HK-2 (cell line): ENCODE measurements around the gene CACNA1C.

Experiments used
- DNase-seq: peaks from one replicate; pipeline ENCODE4 v3.0.0-alpha.2; 2018; ENCODE audit not compliant: unreplicated experiment

The CACNA1C gene

GRCh38 chr12:2297658-2298057 is 244.9 kb downstream of the CACNA1C start:
- DNase-seq, result no peak

GRCh38 chr12:2298556-2299200 is 245.9 kb downstream of the CACNA1C start:
- DNase-seq, result no peak

- no peak for DNase-seq
Observed at GRCh38 chr12:2299206-2299605, 246.4 kb downstream of the CACNA1C start.

GRCh38 chr12:2300168-2300567 is 247.4 kb downstream of the CACNA1C start:
- no peak for DNase-seq

DNA sequence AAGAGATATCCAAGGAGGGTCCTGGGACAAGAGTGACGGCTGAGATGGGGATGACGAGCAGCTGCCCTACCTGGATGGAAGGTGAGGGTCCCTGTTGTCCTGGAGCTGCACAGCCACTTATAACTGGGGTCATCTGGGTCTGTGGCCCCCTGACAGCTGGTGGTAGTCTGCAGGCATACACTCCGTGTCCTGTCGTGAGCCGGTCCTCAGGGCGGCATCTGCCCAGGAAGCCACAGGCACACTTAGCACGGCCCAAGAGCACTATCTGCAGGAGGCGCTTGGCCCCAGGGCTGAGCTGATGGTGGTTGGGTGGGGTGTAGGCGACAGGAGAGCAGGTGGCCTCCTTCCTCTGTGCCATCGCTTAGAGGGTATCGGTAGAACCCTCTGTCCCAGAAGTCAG is 248.1 kb downstream of the CACNA1C start:
- no peak for DNase-seq

DNA sequence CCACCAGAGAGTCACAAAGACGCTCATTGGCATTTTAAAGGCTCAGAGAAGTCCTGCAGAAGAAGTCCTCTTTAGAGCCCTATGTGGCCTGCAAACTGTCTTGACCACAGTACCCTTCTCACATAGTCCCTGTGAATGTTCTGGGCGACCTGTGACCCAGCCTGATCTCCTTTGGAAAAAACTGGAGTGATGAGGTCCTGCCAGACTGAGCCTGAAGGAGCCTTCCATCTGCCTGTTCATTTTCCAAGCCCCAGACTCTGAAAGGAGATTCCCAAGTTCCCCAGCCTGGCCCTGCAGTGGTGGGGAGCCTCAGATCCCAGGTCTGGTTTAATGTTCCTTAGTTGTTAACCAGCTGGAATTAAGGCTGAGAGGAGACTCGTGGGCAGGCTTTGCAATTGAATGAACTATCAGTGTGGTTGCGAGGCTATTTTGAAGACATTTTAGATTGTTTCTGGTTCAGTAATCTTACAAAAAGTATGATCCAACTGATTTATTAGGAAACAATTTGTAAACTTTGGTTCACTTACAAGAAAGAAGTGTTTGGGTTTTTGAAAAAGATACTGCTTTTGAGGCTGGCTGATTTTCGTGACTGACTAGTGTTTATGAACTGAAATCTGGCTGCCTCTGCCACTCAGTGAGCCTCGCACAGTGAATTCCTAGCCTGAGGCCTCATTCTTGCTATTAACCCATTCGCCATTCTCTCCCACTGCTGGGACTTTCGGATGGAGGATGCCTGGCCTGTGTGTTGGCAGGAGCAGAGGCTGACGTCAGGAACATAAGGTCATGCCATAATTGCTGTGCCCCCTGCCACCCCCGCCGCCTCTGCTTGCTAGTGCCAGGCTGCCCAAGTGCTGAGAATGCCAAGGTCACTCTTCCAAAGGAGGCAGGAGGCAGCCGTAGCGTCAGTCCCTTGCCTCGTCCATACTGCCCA is 249.0 kb downstream of the CACNA1C start:
- no peak for DNase-seq

DNA sequence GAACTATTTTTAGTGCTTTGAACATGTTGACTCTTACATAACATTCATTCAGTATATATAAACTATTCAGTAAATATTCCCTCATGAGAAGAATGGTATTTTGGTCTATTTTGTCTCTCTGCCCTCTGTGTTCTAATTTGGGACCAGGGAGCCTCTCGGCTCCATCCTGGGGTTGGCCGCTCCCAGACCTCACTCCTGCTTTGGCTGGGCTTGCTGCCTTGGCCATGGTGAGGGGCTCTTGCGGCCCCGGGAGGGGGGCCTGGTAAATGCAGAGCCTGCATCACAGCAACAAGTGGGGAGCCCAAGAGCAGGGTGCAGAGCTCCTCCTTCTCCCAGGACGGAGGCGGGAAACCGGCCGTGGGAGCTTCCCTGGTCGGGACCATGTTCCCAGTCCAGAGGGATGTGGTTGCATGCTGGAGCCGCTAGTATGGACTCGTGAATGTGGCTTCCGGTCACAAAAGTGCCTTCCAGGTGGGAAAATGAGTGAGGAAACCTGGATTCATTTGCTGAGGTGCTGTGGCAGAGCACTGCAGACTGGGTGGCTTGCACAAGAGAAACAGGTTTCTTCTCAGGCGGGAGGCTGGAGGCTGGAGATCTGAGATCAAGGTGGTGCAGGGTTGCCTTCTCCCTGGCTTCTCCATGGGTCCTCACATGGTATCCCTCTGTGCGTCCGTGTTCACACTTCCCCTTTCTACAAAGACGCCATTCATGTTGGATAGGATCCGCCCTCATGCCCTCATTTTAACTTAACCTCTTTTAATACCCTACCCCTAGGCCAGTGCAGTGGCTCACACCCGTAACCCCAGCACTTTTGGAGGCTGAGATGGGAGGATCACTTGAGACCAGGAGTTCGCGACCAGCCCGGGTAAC is 250.2 kb downstream of the CACNA1C start:
- no peak for DNase-seq

DNA sequence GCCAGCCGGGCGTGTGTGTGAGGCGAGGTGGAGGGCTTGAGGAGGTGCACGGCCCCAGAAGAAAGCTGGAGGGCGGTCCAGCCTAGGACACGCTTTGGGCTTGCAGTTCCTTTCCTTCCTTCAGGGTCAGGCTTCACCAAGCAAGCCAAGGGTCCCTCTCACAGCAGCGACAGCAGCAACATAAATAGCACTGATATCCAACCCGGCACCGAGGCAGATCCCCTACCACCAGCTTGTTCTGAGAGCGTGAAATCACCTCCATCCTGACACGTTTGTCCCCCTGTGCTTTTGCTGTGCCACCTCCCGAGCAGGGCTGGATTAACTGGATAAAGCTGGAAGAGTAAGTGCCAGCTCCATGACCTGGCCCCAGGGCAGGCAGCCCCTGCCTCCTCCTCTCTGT is 251.4 kb downstream of the CACNA1C start:
- no peak for DNase-seq

DNA sequence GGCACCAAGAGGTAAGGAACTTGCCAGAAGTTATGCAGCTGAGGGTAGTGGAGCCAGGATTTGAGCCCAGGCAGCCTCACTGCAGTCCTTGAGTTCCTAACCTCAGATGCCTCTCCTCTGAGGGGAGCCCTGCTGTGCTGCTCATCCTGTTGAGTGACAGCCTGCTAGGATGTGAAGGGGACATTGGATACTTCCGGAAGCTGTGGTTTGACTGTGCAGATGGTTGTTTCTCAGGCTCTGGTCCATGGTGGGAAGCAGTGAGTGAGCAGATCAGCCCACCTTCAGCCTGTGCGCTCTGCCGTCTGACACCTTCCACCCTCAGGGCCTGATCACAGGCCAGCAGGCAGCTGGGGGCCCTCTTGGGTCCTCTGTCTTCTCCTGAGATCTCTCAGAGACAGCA is 253.2 kb downstream of the CACNA1C start:
- no peak for DNase-seq

DNA sequence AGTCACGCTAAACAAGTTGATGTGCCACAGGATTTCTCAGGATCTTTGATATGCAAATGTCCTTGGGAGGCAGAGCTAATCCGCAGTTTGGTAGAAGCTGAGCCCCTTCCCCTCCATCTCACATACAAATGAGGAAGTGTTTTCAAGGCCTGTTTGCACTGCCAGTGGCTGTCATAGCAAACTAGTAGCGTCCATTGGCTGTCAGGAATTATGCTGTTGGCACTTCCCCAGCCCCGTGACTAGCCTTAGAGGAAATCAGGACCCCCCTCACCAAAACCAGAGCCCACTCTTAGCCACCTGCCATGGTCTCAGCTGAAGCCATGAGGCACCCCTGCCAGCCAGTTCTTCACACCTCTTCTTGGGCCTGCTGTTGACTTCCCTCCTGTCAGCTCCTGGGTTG is 253.9 kb downstream of the CACNA1C start:
- DNase-seq, result no peak

DNA sequence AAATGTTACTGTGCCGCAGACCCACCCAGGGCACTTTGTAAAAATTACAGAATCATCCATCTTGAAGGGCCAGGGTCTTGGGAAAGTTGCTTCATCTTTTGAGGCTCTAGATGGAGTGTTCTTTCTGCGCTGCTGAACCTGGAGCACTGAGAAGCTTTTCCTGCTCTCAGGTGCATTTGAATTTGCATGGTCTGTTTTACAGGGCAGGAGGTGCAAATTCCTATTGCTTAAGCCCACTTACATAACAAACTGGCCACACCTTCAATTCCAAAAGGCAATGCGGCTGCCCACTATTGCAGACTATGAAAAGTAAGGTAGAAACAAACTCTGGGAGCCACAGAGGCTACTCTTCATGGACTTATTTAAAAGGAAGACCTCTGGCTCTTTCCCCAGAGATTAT is 254.8 kb downstream of the CACNA1C start:
- DNase-seq, result no peak

DNA sequence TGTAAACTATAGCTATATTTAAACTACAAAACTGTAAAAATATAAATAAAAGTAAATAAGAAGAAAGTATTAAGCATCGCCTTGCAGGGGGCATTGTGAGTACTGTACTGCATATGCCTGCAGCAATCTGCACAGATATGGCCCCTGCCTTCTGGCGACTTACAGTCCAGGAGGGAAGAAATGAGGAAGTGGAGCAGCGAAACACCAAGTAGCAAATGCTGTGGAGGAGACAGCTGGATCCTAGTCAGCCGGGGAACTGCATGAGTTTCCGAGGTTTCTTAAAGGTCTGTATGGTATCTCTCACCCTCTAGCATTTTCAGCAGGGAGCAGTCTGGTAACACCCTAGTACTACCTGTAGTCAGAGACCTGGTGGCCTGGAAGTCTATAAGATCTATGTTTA is 256.9 kb downstream of the CACNA1C start:
- no peak for DNase-seq

- no peak for DNase-seq
Observed at GRCh38 chr12:2311020-2311778, 258.4 kb downstream of the CACNA1C start.

DNA sequence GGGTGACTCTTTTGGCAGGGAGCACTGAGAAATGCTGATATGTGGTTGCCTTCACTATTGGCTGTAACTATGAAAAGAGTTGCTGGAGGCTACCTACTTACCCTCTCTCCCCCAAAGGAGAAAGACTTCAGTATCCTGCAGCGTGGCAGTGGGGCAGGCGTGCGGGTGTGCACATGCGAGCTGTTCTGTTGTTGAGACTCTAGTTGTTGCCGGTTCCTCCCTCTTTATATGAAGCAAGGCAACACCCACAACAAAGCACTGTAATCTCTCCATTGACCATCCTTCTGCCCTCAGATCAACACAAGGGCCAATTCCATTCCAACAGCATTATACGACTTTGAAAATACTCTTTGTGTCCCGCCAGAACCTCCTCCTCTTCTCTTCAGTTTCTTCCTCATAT is 259.4 kb downstream of the CACNA1C start:
- no peak for DNase-seq

- no peak for DNase-seq
Observed at GRCh38 chr12:2312770-2313169, 260.0 kb downstream of the CACNA1C start.

- no peak for DNase-seq
Observed at GRCh38 chr12:2314492-2314891, 261.7 kb downstream of the CACNA1C start.

- DNase-seq, result no peak
Observed at GRCh38 chr12:2317772-2318171, 265.0 kb downstream of the CACNA1C start.

GRCh38 chr12:2318286-2318685 is 265.5 kb downstream of the CACNA1C start:
- DNase-seq, result no peak

DNA sequence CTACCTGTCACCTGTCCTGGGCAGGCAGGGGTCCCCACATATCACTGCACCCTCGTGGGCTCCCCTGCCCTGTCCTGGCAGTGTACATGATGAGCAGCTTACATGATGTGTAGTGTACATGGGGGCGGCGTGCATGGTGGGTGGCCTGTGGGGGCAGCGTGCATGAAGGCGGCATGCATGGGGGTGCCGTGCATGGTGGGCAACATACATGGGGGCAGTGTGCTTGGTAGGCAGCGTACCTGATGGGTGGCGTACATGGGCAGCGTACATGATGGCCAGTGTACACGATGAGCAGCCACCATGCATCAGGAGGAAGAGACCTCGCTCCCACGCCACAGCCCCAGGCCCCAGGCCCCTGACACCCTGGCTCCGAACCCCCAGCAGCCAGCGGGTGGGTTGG is 266.3 kb downstream of the CACNA1C start:
- DNase-seq, result no peak

GRCh38 chr12:2319737-2320506 is 267.1 kb downstream of the CACNA1C start:
- DNase-seq, result no peak

DNA sequence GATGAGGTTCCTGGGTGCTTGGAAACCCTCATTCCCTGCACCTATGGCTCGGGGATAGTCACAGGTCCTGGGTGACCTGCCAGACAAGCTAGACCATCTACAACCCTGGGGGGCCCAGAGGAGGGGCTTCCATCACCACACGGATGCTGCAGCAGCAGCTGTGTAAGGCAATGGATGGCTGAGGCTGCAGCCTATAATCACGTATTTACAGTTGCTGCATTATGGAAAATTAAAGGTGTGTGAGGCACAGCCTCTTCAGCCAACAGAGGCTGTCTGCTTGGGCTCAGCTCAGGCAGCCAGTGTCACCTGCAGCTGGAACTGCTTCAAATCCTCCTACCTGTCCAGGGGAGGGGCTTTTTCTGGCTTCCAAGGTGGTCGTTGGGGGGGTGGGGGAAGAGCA is 268.1 kb downstream of the CACNA1C start:
- DNase-seq, result no peak
